Pancreas (tissue), 10 donors: Measurements from ENCODE around the gene CEBPZ. TPM values are rescaled to one million over a fixed set of nuclear protein-coding genes. Genes with fewer than 3 reads are reported as not detected.

Experiments used
- ATAC-seq, 4 donors: fragments of 200-7000 bp; cut with Tn5 transposase; one replicate each; pipeline versions ENCODE4 v1.8.0 to v1.9.1; 2020; ENCODE audit warnings: mild to moderate bottlenecking in 4 of 4, moderate library complexity in 4 of 4
- DNase-seq, 6 donors: peaks; one replicate each; pipeline ENCODE4 v3.0.0-alpha.2; 2020
- FAIRE-seq: peaks from 2 replicates; lab custom pipeline; 2012; peaks lifted over from hg19 to GRCh38; lab: Jason Lieb, UNC
- H3K27ac ChIP-seq, 4 donors: fragments of 200-600 bp; sonication (generic); 1 replicate in 3 of 4; 2 replicates in 1 of 4; pipeline versions ENCODE4 v1.5.0 to v1.8.0; 2020
- H3K27me3 ChIP-seq, 4 donors: fragments of 200-600 bp; one replicate each; pipeline ENCODE4 v1.8.0; 2021
- H3K36me3 ChIP-seq, 3 donors: fragments of 200-600 bp; sonication (generic) in 1 of 3; one replicate each; pipeline versions ENCODE4 v1.5.0 to v1.8.0; 2020 to 2021
- H3K4me1 ChIP-seq, 3 donors: fragments of 200-600 bp; one replicate each; pipeline ENCODE4 v1.8.0; 2021
- H3K4me3 ChIP-seq, 4 donors: fragments of 200-600 bp; sonication (generic) in 2 of 4; one replicate each; pipeline versions ENCODE4 v1.5.0 to v1.8.0; 2020 to 2021
- H3K9me3 ChIP-seq, 4 donors: fragments of 200-600 bp; one replicate each; pipeline ENCODE4 v1.8.0; 2021
- WGBS, 2 donors: extraction: QIAGEN DNeasy Blood & Tissue Kit; methylation state at CpG; one replicate each; pipeline ENCODE4 v1.1.7; 2013; 5-methylcytosine and 5-hydroxymethylcytosine counted together
- intact Hi-C, 3 donors: fragments of 100-400 bp; cut with DNase I; formaldehyde crosslinking; loops; one replicate each; pipeline versions ENCODE4 v1.11.1 to v1.14.2; 2022
- polyA plus RNA-seq, 2 donors: library from polyadenylated mRNA; stranded (reverse); fragments of 200-250 nt; gene quantifications; one replicate each; pipeline ENCODE4 v1.2.3, GENCODE V29; 2013
- total RNA-seq, 6 donors: library from RNA; stranded (reverse); fragmentation: NEBNext Ultra II Directional in 4 of 6; extraction: Animal tissue kit (Norgen Biotek cat#: 25700) in 4 of 6; gene quantifications; one replicate each; pipeline versions ENCODE4 v1.2.1 to v1.2.4, GENCODE V29; 2021 to 2023
- TF ChIP-seq, protein P1 (sequence below), 4 donors: fragments of 200-600 bp; sonication (generic) in 3 of 4; IDR thresholded peaks; one replicate each; pipeline versions ENCODE4 v1.5.0 to v1.8.0; 2021; ENCODE audit warnings: antibody characterized with exemption in 4 of 4
- donor health status: healthy with polysubstance abuse.
- donor health status: DM: no; HTN: no; CAD: no; lungs with moderate emphysema.
- donor health status: DM: no; HTN: no; CAD: no.
- donor health status: control.
- donor health status: control.
- donor health status: Bipolar disorder and iron deficiency.
- donor health status: DM: yes; HTN: yes; CAD: no.
- donor health status: DM: no; HTN: no; CAD: no.
- donor health status: DM: no; HTN: no; CAD: no.
- donor health status: DM: yes; HTN: yes; CAD: no.

The CEBPZ gene
- total and polyA plus RNA-seq, 8 donors: 20.6 to 41.4 (median 29.5) TPM

DNA sequence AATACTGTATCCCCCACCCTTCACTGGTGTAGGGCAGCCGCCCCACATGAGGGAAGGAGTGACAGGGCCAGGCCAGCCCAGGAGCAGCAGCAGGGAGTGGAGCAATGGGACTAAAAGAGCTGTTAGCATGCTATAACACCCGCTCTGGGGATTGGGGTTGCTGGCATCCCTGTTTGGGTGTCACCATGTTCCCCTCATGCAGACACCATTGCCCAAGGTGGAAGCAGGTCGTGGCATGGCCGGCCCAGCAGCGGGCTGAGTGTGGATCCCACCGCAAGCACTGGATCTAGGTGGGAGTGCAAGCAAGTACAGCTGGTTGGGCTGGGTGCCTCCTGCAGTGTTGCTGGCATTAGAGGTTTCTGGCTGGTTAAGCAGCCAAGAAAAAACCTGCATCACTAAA lies 39.6 kb downstream of the CEBPZ start:
- H3K27me3 ChIP-seq: no peaks in the 10 kb centered on the region
- no peak overlapping the region for H3K4me3 ChIP-seq
- DNase-seq (no peak), ATAC-seq (no peak), FAIRE-seq (no peak)
- no peaks in the 10 kb centered on the region for H3K4me1 ChIP-seq
- WGBS, 2 donors: 82 to 87% methylated on average over 6 of the region's 6 CpGs
- intact Hi-C loops: no loop called here
- no peaks in the 10 kb centered on the region for H3K36me3 ChIP-seq
- H3K27ac ChIP-seq: no peak overlapping the region
- no peaks in the 10 kb centered on the region for H3K9me3 ChIP-seq
- TF ChIP-seq, protein P1, sequence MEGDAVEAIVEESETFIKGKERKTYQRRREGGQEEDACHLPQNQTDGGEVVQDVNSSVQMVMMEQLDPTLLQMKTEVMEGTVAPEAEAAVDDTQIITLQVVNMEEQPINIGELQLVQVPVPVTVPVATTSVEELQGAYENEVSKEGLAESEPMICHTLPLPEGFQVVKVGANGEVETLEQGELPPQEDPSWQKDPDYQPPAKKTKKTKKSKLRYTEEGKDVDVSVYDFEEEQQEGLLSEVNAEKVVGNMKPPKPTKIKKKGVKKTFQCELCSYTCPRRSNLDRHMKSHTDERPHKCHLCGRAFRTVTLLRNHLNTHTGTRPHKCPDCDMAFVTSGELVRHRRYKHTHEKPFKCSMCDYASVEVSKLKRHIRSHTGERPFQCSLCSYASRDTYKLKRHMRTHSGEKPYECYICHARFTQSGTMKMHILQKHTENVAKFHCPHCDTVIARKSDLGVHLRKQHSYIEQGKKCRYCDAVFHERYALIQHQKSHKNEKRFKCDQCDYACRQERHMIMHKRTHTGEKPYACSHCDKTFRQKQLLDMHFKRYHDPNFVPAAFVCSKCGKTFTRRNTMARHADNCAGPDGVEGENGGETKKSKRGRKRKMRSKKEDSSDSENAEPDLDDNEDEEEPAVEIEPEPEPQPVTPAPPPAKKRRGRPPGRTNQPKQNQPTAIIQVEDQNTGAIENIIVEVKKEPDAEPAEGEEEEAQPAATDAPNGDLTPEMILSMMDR (IDR thresholded peaks at IDR 0.05): no peak

DNA sequence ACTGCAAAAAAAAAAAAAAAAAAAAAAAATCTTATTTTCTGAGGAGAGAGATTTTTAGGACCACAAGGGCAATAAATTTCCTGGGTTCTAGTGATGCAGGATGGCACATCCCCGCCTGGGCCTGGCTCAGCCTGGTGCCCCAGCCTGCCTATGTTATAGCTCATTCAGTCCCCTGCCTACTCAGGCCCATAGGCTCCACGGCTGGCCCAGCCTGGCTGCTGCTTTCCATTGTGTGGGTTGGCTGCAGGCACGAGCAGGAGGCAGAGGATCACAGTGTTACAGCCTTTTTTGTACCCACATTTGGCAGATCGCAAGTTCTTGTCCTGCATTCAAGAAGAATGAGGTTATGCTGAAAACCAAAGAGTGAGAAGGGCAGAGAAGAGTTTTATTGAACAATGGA lies 40.1 kb downstream of the CEBPZ start:
- no peak overlapping the region for H3K4me3 ChIP-seq
- no peak for DNase-seq

DNA sequence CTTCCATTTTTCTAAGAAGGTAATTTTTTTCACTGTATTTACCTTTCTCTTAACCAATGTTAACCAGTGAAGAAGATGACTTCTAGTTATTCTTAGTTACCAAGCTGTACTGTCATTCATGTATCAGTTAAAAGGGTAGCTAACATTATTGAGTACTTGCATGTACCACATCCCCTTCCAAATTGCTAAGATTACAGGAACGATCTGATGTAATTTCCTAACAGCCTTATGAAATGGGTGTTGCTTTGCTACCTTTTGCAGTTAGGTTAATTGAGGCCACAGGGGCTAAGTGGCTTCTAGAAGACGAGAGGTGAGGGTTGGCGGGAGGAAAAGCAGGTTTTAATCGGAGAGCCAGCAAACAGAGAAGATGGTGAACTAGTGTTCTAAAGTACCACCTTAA lies 41.1 kb downstream of the CEBPZ start:
- WGBS, 2 donors: 77 to 86% methylated on average over 4 of the region's 4 CpGs
- no peak for ATAC-seq
- H3K27ac ChIP-seq: peak overlapping the region in 2 of 4 donors; percentile 5 to 69
- no peaks in the 10 kb centered on the region for H3K27me3 ChIP-seq
- no peaks in the 10 kb centered on the region for H3K36me3 ChIP-seq
- no peaks in the 10 kb centered on the region for H3K9me3 ChIP-seq
- FAIRE-seq: no peak
- TF ChIP-seq, protein P1 (IDR thresholded peaks at IDR 0.05): no peak
- DNase-seq: no peak
- intact Hi-C loops: no loop called here
- H3K4me3 ChIP-seq: no peak overlapping the region
- no peaks in the 10 kb centered on the region for H3K4me1 ChIP-seq

More for the DNA sequence above, 40.1 kb downstream of the CEBPZ start:
- no peaks in the 10 kb centered on the region for H3K9me3 ChIP-seq
- WGBS, 2 donors: 80 to 87% methylated on average over 4 of the region's 4 CpGs
- H3K36me3 ChIP-seq: no peaks in the 10 kb centered on the region
- H3K4me1 ChIP-seq: no peaks in the 10 kb centered on the region
- H3K27me3 ChIP-seq: no peaks in the 10 kb centered on the region
- ATAC-seq (no peak), FAIRE-seq (no peak)
- TF ChIP-seq, protein P1 (IDR thresholded peaks at IDR 0.05): no peak
- intact Hi-C loops: no loop called here
- H3K27ac ChIP-seq: no peak overlapping the region

DNA sequence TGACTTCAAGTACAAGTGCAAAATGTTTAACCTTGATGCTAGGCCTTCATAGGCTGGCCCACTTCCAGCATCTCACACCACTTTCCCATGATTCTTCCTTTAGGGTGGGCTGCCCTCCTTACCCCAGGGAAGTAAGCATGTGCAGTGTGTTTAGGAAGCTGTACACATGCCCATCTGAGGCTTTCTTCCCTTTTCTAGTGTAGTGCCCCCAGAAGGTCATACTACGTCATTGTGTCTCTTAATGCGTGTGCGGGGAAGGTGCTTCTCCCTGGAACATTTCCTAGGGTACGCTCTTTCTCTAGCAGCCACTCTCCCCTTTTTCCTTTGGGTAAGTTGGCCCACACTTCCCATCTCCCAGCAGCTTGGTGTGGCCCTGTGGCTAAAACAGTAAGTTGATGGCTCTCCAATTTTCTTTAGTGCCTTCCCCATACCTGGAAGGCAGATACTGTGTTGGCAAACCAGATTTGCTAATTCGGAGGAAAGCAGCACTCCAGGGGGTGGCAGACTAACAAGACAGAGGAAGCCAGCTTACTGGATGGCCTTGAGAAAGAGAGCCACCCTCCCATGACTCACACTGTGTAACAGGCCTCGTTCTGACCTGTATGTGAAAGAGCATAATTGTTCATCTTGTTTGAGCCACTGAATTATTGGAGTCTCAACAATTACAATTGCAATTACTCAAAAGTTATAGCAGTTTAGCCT lies 41.8 kb downstream of the CEBPZ start:
- no peaks in the 10 kb centered on the region for H3K27me3 ChIP-seq
- H3K4me1 ChIP-seq: no peaks in the 10 kb centered on the region
- intact Hi-C loops: no loop called here
- TF ChIP-seq, protein P1 (IDR thresholded peaks at IDR 0.05): no peak
- WGBS, 2 donors: 71 to 72% methylated on average over 6 of the region's 6 CpGs
- H3K4me3 ChIP-seq: no peak overlapping the region
- H3K27ac ChIP-seq: peak overlapping the region; percentile 18 to 69 (median 45)
- H3K9me3 ChIP-seq: no peaks in the 10 kb centered on the region
- FAIRE-seq: no peak
- H3K36me3 ChIP-seq: no peaks in the 10 kb centered on the region
- peak; percentile 70 to 99 (median 92) for ATAC-seq
- DNase-seq: peak in 3 of 6 donors; percentile 30 to 60 (median 47)

DNA sequence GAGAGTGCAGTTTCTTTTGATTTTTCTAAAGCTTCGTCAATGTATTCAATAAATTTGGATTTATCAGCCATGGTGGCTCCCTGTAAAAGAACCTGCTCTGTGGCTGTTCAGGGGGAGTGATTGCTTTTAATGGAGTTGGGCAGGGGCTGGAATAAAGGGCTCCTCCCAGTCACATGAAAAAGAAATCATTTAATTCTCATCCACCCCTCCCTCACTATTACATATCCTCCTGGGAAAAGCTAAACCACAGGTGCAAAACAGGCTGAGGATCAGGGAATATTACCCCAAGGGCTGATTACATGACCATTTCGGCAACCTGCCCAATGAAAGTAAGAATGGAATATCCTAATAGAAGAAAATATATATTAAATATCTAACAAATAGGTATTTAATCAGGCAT lies 42.8 kb downstream of the CEBPZ start, which contains the start of gene SULT6B1:
SULT6B1 (minus strand) TSS at position 101 of the 400 bp plus-strand sequence; CDS start at position 71, 30 bp downstream.
- ATAC-seq (no peak), DNase-seq (no peak), FAIRE-seq (no peak)
- H3K4me3 ChIP-seq: no peak within 1 kb of the TSS
- no peaks in the 10 kb centered on the region for H3K36me3 ChIP-seq
- 87 to 93% methylated on average over 2 of the region's 2 CpGs for WGBS, 2 donors
- TF ChIP-seq, protein P1 (IDR thresholded peaks at IDR 0.05): no peak
- intact Hi-C loops: no loop called here
- H3K27ac ChIP-seq: peak within 1 kb of the TSS; percentile 18 to 69 (median 45)
- no peaks in the 10 kb centered on the region for H3K4me1 ChIP-seq
- H3K9me3 ChIP-seq: no peaks in the 10 kb centered on the region
- no peaks in the 10 kb centered on the region for H3K27me3 ChIP-seq
